K562 (cell line): ENCODE results near the gene INO80. TPM values are rescaled to one million over a fixed set of nuclear protein-coding genes. Genes with fewer than 3 reads are reported as not detected.
A peak's percentile ranks its signal among the peaks of the same experiment; 100 is the strongest.

Experiments
- BHLHE40 ChIP-seq: IDR thresholded peaks from 2 replicates; pipeline ENCODE4 v1.6.1; 2011; ENCODE audit warnings: low read length, improper control_type of control experiment
- DDX20 ChIP-seq: fragments of 450-650 bp; IDR thresholded peaks from 2 replicates; pipeline ENCODE4 v1.6.1; 2016; ENCODE audit warnings: missing genetic modification characterization, low read depth, mild to moderate bottlenecking, missing compliant biosample characterization, moderate library complexity
- ELF4 ChIP-seq: fragments of 450-650 bp; formaldehyde crosslinking; IDR thresholded peaks from 2 replicates; pipeline ENCODE4 v1.4.0; 2022; ENCODE audit warnings: missing genetic modification characterization
- ILF3 ChIP-seq: fragments of 450-650 bp; IDR thresholded peaks from 2 replicates; pipeline ENCODE4 v1.6.1; 2018; ENCODE audit warnings: antibody characterized with exemption, mild to moderate bottlenecking, moderate library complexity, borderline replicate concordance
- JUN ChIP-seq, 2 experiments: sonication (generic) in 1 of 2; formaldehyde crosslinking in 1 of 2; IDR thresholded peaks; 2 replicates each; pipeline versions ENCODE4 v1.6.1 to v1.8.0; 2012 to 2022; ENCODE audit warnings: borderline replicate concordance in 2 of 2, mild to moderate bottlenecking in 2 of 2, improper control_type of control experiment in 1 of 2, low read depth in 1 of 2, low read length in 1 of 2, missing genetic modification reagents in 1 of 2
- JUND ChIP-seq, 2 experiments: IDR thresholded peaks; 2 replicates in 1 of 2; 3 replicates in 1 of 2; pipeline ENCODE4 v1.6.1; 2011; ENCODE audit warnings: borderline replicate concordance in 2 of 2, low read depth in 2 of 2, low read length in 2 of 2, improper control_type of control experiment in 1 of 2, missing biosample characterization in 1 of 2, missing genetic modification characterization in 1 of 2, missing genetic modification reagents in 1 of 2
- LCOR ChIP-seq: sonication (generic); formaldehyde crosslinking; IDR thresholded peaks from 2 replicates; pipeline ENCODE4 v1.8.0; 2022; ENCODE audit warnings: mild to moderate bottlenecking, missing genetic modification reagents
- MTF1 ChIP-seq: fragments of 250-450 bp; sonication (Bioruptor Pico); IDR thresholded peaks from 2 replicates; pipeline ENCODE4 v1.9.0; 2021; ENCODE audit warnings: moderate library complexity, mild to moderate bottlenecking, inconsistent platforms, borderline replicate concordance
- NR2F6 ChIP-seq: fragments of 450-650 bp; formaldehyde crosslinking; IDR thresholded peaks from 2 replicates; pipeline ENCODE4 v1.4.0; 2020; ENCODE audit warnings: mild to moderate bottlenecking
- NR4A1 ChIP-seq, 2 experiments: fragments of 250-450 bp in 1 of 2; fragments of 450-650 bp in 1 of 2; sonication (Bioruptor Pico) in 1 of 2; IDR thresholded peaks; 2 replicates each; pipeline versions ENCODE4 v1.4.0 to v1.6.1; 2016 to 2020; ENCODE audit warnings: mild to moderate bottlenecking in 2 of 2, missing compliant biosample characterization in 1 of 2, missing genetic modification characterization in 1 of 2, moderate library complexity in 1 of 2
- POU5F1 ChIP-seq: fragments of 150-350 bp; IDR thresholded peaks from 2 replicates; pipeline ENCODE4 v1.6.1; 2014; ENCODE audit warnings: borderline replicate concordance, low read length, low read depth, mild to moderate bottlenecking; ENCODE audit not compliant: partially characterized antibody
- RBM15 ChIP-seq: fragments of 200-400 bp; formaldehyde crosslinking; IDR thresholded peaks from 2 replicates; pipeline ENCODE4 v1.6.1; 2018; ENCODE audit warnings: mild to moderate bottlenecking, low read length, moderate library complexity; ENCODE audit not compliant: insufficient read depth
- SIX5 ChIP-seq, 2 experiments: IDR thresholded peaks; 2 replicates each; pipeline ENCODE4 v1.6.1; 2011; ENCODE audit warnings: low read length in 2 of 2, borderline replicate concordance in 1 of 2, low read depth in 1 of 2, mild to moderate bottlenecking in 1 of 2, moderate library complexity in 1 of 2; ENCODE audit not compliant: insufficient read depth in 1 of 2
- STAT5B ChIP-seq: fragments of 250-450 bp; sonication (Bioruptor Pico); IDR thresholded peaks from 2 replicates; pipeline ENCODE4 v1.8.0; 2021; ENCODE audit warnings: mild to moderate bottlenecking, inconsistent platforms
- TAF1 ChIP-seq: IDR thresholded peaks from 2 replicates; pipeline ENCODE4 v1.6.1; 2011; ENCODE audit warnings: mild to moderate bottlenecking, low read length, moderate library complexity; ENCODE audit not compliant: insufficient read depth, control insufficient read depth, severe bottlenecking; ENCODE audit errors: extremely low read depth
- TARDBP ChIP-seq: fragments of 450-650 bp; IDR thresholded peaks from 2 replicates; pipeline ENCODE4 v1.6.1; 2016
- ZBTB12 ChIP-seq: fragments of 250-450 bp; sonication (Bioruptor Pico); IDR thresholded peaks from 2 replicates; pipeline ENCODE4 v1.4.0; 2020
- ZBTB7A ChIP-seq: IDR thresholded peaks from 2 replicates; pipeline ENCODE4 v1.6.1; 2011; ENCODE audit warnings: low read depth, mild to moderate bottlenecking, low read length, moderate library complexity, borderline replicate concordance; ENCODE audit not compliant: control insufficient read depth
- ZNF12 ChIP-seq: sonication (generic); formaldehyde crosslinking; IDR thresholded peaks from 2 replicates; pipeline ENCODE4 v1.4.0; 2020; ENCODE audit warnings: mild to moderate bottlenecking, missing genetic modification reagents
- ZNF184 ChIP-seq: sonication (generic); formaldehyde crosslinking; IDR thresholded peaks from 2 replicates; pipeline ENCODE4 v1.5.0; 2020; ENCODE audit warnings: missing genetic modification reagents
- ZNF253 ChIP-seq: fragments of 250-450 bp; sonication (Bioruptor Pico); conservative IDR thresholded peaks from 2 replicates; pipeline ENCODE4 v1.6.1; 2021; ENCODE audit warnings: mild to moderate bottlenecking
- ZNF311 ChIP-seq: fragments of 250-450 bp; sonication (Bioruptor Pico); IDR thresholded peaks from 2 replicates; pipeline ENCODE4 v1.4.0; 2020; ENCODE audit warnings: mild to moderate bottlenecking, moderate library complexity
- ZNF41 ChIP-seq: fragments of 250-450 bp; sonication (Bioruptor Pico); conservative IDR thresholded peaks from 2 replicates; pipeline ENCODE4 v1.4.0; 2020; ENCODE audit warnings: mild to moderate bottlenecking
- ZNF445 ChIP-seq: fragments of 250-450 bp; sonication (Bioruptor Pico); IDR thresholded peaks from 2 replicates; pipeline ENCODE4 v1.4.0; 2020; ENCODE audit warnings: low read depth, mild to moderate bottlenecking, moderate library complexity
- ZNF644 ChIP-seq: fragments of 200-800 bp; sonication (Bioruptor generic); IDR thresholded peaks from 2 replicates; pipeline ENCODE4 v1.6.1; 2016; ENCODE audit warnings: low read depth, missing genetic modification characterization, missing compliant biosample characterization
- ZNF668 ChIP-seq: fragments of 250-450 bp; sonication (Bioruptor Pico); IDR thresholded peaks from 2 replicates; pipeline ENCODE4 v1.8.0; 2022; ENCODE audit warnings: mild to moderate bottlenecking, inconsistent platforms
- ZNF695 ChIP-seq: fragments of 450-650 bp; formaldehyde crosslinking; IDR thresholded peaks from 2 replicates; pipeline ENCODE4 v1.4.0; 2020; ENCODE audit warnings: mild to moderate bottlenecking, moderate library complexity
- ZNF830 ChIP-seq: fragments of 250-450 bp; sonication (Bioruptor Pico); IDR thresholded peaks from 2 replicates; pipeline ENCODE4 v1.5.0; 2021; ENCODE audit warnings: mild to moderate bottlenecking
- polyA plus RNA-seq, 8 experiments: library from polyadenylated mRNA; depleted of rRNA in 4 of 8; stranded (reverse) in 5 of 8; unstranded in 3 of 8; fragments of >200 nt; fragmentation: Nextera tagmentation in 2 of 8; fragmentation: Illumina TruSeq in 1 of 8; extraction: Ambion mirVana in 2 of 8; extraction: Trizol in 1 of 8; gene quantifications; 2 replicates each; pipeline versions ENCODE4 v1.2.1 to v1.2.3, GENCODE V29; 2011 to 2014; ENCODE audit warnings: inconsistent platforms in 1 of 8, missing spikeins in 1 of 8
- total RNA-seq, 7 experiments: library from RNA; depleted of rRNA in 6 of 7; stranded (reverse); fragments of >200 nt in 6 of 7; fragmentation: Illumina TruSeq in 2 of 7; extraction: Trizol in 2 of 7; gene quantifications; 2 replicates each; pipeline versions ENCODE4 v1.2.1 to v1.2.3, GENCODE V29; 2011 to 2021; ENCODE audit warnings: low replicate concordance in 1 of 7

INO80 gene
- total and polyA plus RNA-seq, 9 of the 15 experiments (the other 6 are each of a cell fraction or from before 2014, with no cell fraction given): 1.1 to 25.7 (median 19.9) TPM

GRCh38 chr15:40941528-40942336, 174.3 kb downstream of the INO80 start (continued):
- TF ChIP-seq NR4A1 (CRISPR knock-in tag; IDR thresholded peaks at IDR 0.05) (no peak), NR4A1 (tag; IDR thresholded peaks at IDR 0.05) (no peak), RBM15 (no peak), ZNF644 (tag) (no peak), ZBTB12 (CRISPR knock-in tag) (no peak), SIX5 (IDR thresholded peaks at IDR 0.05; ENCODE audit: borderline replicate concordance in 1 of 2, insufficient read depth in 1 of 2, low read depth in 1 of 2, low read length in 2 of 2) (no peak), NR2F6 (CRISPR knock-in tag) (no peak), ELF4 (CRISPR knock-in tag) (no peak), ZNF311 (CRISPR knock-in tag) (no peak), ZBTB7A (peak; percentile 95), TAF1 (peak; percentile 16), ZNF253 (CRISPR knock-in tag) (no peak), DDX20 (tag) (no peak), ZNF668 (CRISPR knock-in tag) (no peak), POU5F1 (no peak), MTF1 (CRISPR knock-in tag) (no peak), STAT5B (CRISPR knock-in tag) (no peak), ZNF41 (CRISPR knock-in tag) (no peak), BHLHE40 (no peak; the same call in 1 of the 2 replicates), ZNF695 (no peak), JUN (IDR thresholded peaks at IDR 0.05; ENCODE audit: borderline replicate concordance, low read depth, low read length) (no peak), JUN (CRISPR knock-in tag; IDR thresholded peaks at IDR 0.05; ENCODE audit: borderline replicate concordance) (no peak), ZNF830 (CRISPR knock-in tag) (no peak), JUND (IDR thresholded peaks at IDR 0.05; ENCODE audit: borderline replicate concordance, low read depth, low read length) (no peak), JUND (tag; IDR thresholded peaks at IDR 0.05; ENCODE audit: borderline replicate concordance, low read depth, low read length) (no peak), ZNF12 (CRISPR knock-in tag) (no peak), ZNF445 (CRISPR knock-in tag) (no peak), LCOR (CRISPR knock-in tag) (no peak), ZNF184 (no peak), TARDBP (no peak; the same call in 1 of the 2 replicates), ILF3 (no peak)
